CD4-positive, CD25-positive, alpha-beta regulatory T cell (primary cell): ENCODE results near the gene GHR. TPM values are rescaled to one million over a fixed set of nuclear protein-coding genes. Genes with fewer than 3 reads are reported as not detected.
"Not testable (repeated sequence)": the region's sequence is repeated elsewhere in the genome, so short reads cannot be mapped to it uniquely, and the experiment has no call there.

Source experiments
- ATAC-seq, 2 donors: fragments of 150-1000 bp; cut with Tn5 transposase; one replicate each; pipeline ENCODE4 v1.10.0; 2021; ENCODE audit warnings: low read depth in 2 of 2, moderate number of reproducible peaks in 2 of 2, moderate library complexity in 1 of 2
- DNase-seq, 3 donors: peaks; one replicate each; pipeline versions ENCODE4 v3.0.0 to v3.0.0-alpha.2; 2012 to 2022; ENCODE audit warnings: mixed read lengths in 1 of 3
- H3K27ac ChIP-seq: one replicate; pipeline ENCODE4 v1.7.0; 2013; ENCODE audit warnings: mild to moderate bottlenecking, low read length; ENCODE audit not compliant: insufficient read depth, poor library complexity, severe bottlenecking
- H3K27me3 ChIP-seq: one replicate; pipeline ENCODE4 v1.7.0; 2013; ENCODE audit warnings: low read length; ENCODE audit not compliant: control insufficient read depth, insufficient read depth
- H3K36me3 ChIP-seq: one replicate; pipeline ENCODE4 v1.7.0; 2013; ENCODE audit warnings: mild to moderate bottlenecking, low read length, moderate library complexity; ENCODE audit not compliant: control insufficient read depth, insufficient read depth
- H3K4me1 ChIP-seq: 2 replicates; pipeline ENCODE4 v1.7.0; 2013; ENCODE audit warnings: mild to moderate bottlenecking, low read length; ENCODE audit not compliant: insufficient read depth, control insufficient read depth, poor library complexity, severe bottlenecking
- H3K4me3 ChIP-seq: one replicate; pipeline ENCODE4 v1.7.0; 2013; ENCODE audit warnings: low read depth, mild to moderate bottlenecking, low read length, moderate library complexity
- H3K9me3 ChIP-seq, 2 experiments: 1 replicate in 1 of 2; 2 replicates in 1 of 2; pipeline ENCODE4 v1.7.0; 2013; ENCODE audit warnings: low read length in 2 of 2, mild to moderate bottlenecking in 1 of 2, moderate library complexity in 1 of 2; ENCODE audit not compliant: control insufficient read depth in 2 of 2
- H3K27ac Mint-ChIP-seq, 3 donors: one replicate each; pipeline ENCODE4 v1.8.0; 2020 to 2022; ENCODE audit warnings: mild to moderate bottlenecking in 3 of 3, mixed read lengths in 3 of 3, moderate library complexity in 2 of 3
- H3K27me3 Mint-ChIP-seq: one replicate; pipeline ENCODE4 v1.8.0; 2022; ENCODE audit warnings: mild to moderate bottlenecking, mixed read lengths
- H3K36me3 Mint-ChIP-seq: one replicate; pipeline ENCODE4 v1.8.0; 2020; ENCODE audit warnings: mixed read lengths
- H3K4me1 Mint-ChIP-seq, 4 donors: one replicate each; pipeline ENCODE4 v1.8.0; 2020 to 2022; ENCODE audit warnings: mixed read lengths in 4 of 4, mild to moderate bottlenecking in 1 of 4
- H3K4me3 Mint-ChIP-seq, 4 donors: one replicate each; pipeline ENCODE4 v1.8.0; 2020 to 2022; ENCODE audit warnings: mild to moderate bottlenecking in 4 of 4, mixed read lengths in 4 of 4, moderate library complexity in 3 of 4
- H3K9me3 Mint-ChIP-seq, 7 donors: one replicate each; pipeline ENCODE4 v1.8.0; 2020 to 2022; ENCODE audit warnings: mixed read lengths in 7 of 7, mild to moderate bottlenecking in 3 of 7, moderate library complexity in 2 of 7
- polyA plus RNA-seq, 4 donors: library from polyadenylated mRNA; unstranded; fragments of 300-500 nt; fragmentation: Illumina TruSeq; gene quantifications; one replicate each; pipeline ENCODE4 v1.2.3, GENCODE V29; 2021
- total RNA-seq: library from RNA; stranded (reverse); gene quantifications from one replicate; pipeline ENCODE4 v1.2.3, GENCODE V29; 2022

GHR gene
- total and polyA plus RNA-seq, 5 donors from 2014 or later, result not detected

DNA sequence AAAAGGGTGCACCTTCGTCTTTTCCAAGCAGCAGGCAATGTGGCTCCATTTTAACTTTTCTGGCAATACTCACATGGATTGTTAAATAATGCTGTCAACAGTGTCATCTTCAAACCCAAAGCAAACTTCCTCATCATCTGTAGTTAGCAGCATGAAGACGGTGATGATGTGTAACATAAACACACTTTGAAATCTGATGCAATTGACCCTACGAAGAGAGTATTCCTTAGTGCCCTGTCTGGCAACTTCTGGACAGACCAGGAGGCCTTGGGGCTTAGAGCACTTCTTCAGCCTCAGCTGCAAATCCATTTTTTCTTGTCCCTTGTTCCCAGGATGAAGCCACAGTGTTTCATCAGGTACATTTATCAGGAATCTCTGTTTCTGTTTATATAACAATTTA, 149.1 kb downstream of the GHR start:
- H3K9me3 ChIP-seq, result no peaks in the 10 kb centered on the region
- no peaks in the 10 kb centered on the region for H3K4me1 Mint-ChIP-seq
- H3K27ac ChIP-seq, result no peak overlapping the region
- no peaks in the 10 kb centered on the region for H3K36me3 Mint-ChIP-seq
- H3K36me3 ChIP-seq, result no peaks in the 10 kb centered on the region
- peaks cover 4% of the 10 kb centered on the region for H3K27me3 ChIP-seq
- H3K27me3 Mint-ChIP-seq, result peaks cover 4% of the 10 kb centered on the region
- H3K4me3 ChIP-seq, result no peak overlapping the region
- DNase-seq (no peak), ATAC-seq (no peak)
- H3K4me3 Mint-ChIP-seq, result no peak overlapping the region
- no peaks in the 10 kb centered on the region for H3K4me1 ChIP-seq
- no peaks in the 10 kb centered on the region for H3K9me3 Mint-ChIP-seq
- H3K27ac Mint-ChIP-seq, result no peak overlapping the region

DNA sequence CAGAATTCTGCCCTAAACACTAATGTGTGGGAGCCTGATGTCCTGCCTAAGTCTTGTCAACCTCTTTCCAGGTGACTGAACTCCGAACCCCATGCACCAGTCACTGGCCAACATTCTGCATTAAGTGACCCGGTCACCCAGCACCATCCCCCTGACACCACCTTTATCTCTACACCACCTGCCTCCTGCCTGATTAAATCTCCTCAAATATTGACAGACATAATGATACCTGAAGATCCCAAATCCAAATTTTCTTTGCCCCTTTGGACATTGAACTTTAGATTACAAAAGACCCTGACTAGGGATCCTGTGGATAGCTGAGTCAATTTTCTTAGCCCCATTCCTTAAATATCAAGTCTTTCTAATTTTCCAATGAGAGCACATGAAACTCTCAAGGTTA, 150.1 kb downstream of the GHR start:
- Mint-ChIP-seq H3K27ac (peak overlapping the region in 1 of 3 donors; percentile 38), H3K27me3 (peaks cover 3% of the 10 kb centered on the region), H3K4me1 (no peaks in the 10 kb centered on the region), H3K36me3 (no peaks in the 10 kb centered on the region), H3K4me3 (no peak overlapping the region), H3K9me3 (no peaks in the 10 kb centered on the region)
- H3K27ac ChIP-seq, result no peak overlapping the region
- H3K36me3 ChIP-seq, result no peaks in the 10 kb centered on the region
- DNase-seq, result no peak
- no peak overlapping the region for H3K4me3 ChIP-seq
- H3K27me3 ChIP-seq, result peaks cover 4% of the 10 kb centered on the region
- no peaks in the 10 kb centered on the region for H3K4me1 ChIP-seq
- ATAC-seq, result no peak
- H3K9me3 ChIP-seq, result no peaks in the 10 kb centered on the region

DNA sequence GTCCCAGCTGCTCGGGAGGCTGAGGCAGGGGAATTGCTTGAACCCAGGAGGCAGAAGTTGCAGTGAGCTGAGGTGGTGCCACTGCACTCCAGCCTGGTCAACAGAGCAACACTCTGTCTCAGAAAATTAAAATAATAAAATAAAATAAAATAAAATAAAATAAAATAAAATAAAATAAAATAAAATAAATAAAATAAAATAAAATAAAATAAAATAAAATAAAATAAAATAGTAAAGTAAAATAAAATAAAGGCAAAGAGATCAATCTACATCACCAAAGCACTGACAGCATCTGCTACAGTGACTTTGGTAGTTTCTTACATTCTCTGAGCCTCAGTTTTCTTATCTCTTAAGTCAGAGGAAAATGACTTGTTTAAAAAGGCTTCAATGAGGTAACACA, 152.7 kb downstream of the GHR start:
- H3K27me3 ChIP-seq, H3K27me3 Mint-ChIP-seq, H3K36me3 ChIP-seq, H3K9me3 Mint-ChIP-seq, DNase-seq, H3K36me3 Mint-ChIP-seq, ATAC-seq, H3K27ac Mint-ChIP-seq, H3K27ac ChIP-seq, H3K4me3 ChIP-seq, H3K9me3 ChIP-seq, H3K4me1 Mint-ChIP-seq, H3K4me1 ChIP-seq, H3K4me3 Mint-ChIP-seq: not testable (repeated sequence)

DNA sequence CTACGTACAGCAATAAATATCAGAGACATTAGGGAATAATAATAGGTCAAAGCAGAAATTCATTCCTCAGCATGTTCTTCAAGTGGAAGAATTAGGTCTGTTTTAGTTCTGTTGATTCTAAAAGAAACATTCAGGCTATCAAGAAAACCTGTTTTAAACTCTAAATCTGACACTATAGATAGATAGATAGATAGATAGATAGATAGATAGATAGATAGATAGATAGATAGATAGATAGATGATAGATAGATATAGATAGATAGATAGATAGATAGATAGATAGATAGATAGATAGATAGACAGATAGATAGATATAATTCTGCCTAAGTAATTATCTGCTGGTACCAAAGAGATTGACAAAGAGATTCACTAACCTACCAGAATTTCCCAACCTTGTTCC, 155.7 kb downstream of the GHR start:
- not testable (repeated sequence) for H3K4me3 ChIP-seq, H3K27ac ChIP-seq, ATAC-seq, DNase-seq, H3K36me3 Mint-ChIP-seq, H3K27ac Mint-ChIP-seq, H3K4me1 ChIP-seq, H3K4me1 Mint-ChIP-seq, H3K9me3 Mint-ChIP-seq, H3K4me3 Mint-ChIP-seq, H3K36me3 ChIP-seq, H3K27me3 ChIP-seq, H3K27me3 Mint-ChIP-seq, H3K9me3 ChIP-seq

DNA sequence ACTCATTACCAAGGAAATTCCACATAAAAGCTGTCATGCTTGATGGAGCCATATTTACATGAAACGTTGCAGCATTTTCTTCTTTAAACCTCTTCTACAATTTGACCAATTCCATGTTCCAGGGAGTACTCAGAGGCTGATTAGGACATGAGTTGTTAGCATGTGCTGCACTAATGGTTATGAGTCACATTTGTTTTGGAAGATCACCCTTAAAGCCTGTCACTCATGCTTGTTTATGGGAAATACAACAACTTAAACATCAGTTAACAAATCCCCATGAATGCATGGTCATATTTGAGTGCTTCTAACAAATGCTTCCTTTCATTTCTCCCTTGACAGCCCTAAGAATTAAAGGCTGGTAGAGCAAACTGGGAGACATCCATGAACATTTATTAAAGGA, 156.1 kb downstream of the GHR start:
- Mint-ChIP-seq H3K4me3 (no peak overlapping the region), H3K9me3 (no peaks in the 10 kb centered on the region), H3K27ac (no peak overlapping the region), H3K27me3 (no peaks in the 10 kb centered on the region), H3K4me1 (peaks cover 0 to 8% (median 1%) of the 10 kb centered on the region in 4 donors), H3K36me3 (no peaks in the 10 kb centered on the region)
- ATAC-seq (no peak), DNase-seq (no peak)
- Histone ChIP-seq H3K27ac (no peak overlapping the region), H3K9me3 (no peaks in the 10 kb centered on the region), H3K36me3 (no peaks in the 10 kb centered on the region), H3K4me1 (no peaks in the 10 kb centered on the region), H3K4me3 (no peak overlapping the region), H3K27me3 (no peaks in the 10 kb centered on the region)

DNA sequence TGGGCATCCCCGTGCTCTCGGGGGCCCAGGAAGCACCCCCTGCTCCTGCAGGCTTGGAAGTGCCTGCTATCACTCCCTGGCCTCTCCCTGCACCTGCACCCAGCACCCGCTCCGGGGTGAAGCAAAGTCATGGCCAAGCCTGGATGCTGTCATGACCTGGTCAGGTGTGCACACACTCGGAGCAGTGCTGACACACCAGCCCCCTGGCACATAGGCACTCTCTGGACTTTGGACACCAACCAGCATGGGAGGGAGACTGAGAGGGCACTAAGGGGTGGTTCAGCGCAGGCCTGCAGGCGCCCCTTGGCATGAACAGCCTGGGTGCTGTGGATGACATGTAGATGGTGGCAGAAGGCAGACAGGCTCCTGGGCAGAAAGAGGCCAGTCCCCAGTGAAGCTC, 158.6 kb downstream of the GHR start:
- Mint-ChIP-seq H3K9me3 (peaks cover 0 to 2% (median 0%) of the 10 kb centered on the region in 7 donors), H3K27ac (no peak overlapping the region), H3K27me3 (no peaks in the 10 kb centered on the region), H3K36me3 (no peaks in the 10 kb centered on the region), H3K4me1 (peaks cover 0 to 8% (median 1%) of the 10 kb centered on the region in 4 donors), H3K4me3 (no peak overlapping the region)
- ATAC-seq, result no peak
- Histone ChIP-seq H3K27ac (no peak overlapping the region), H3K9me3 (no peaks in the 10 kb centered on the region), H3K36me3 (no peaks in the 10 kb centered on the region), H3K4me1 (no peaks in the 10 kb centered on the region), H3K4me3 (no peak overlapping the region), H3K27me3 (peaks cover 3% of the 10 kb centered on the region)
- no peak for DNase-seq

DNA sequence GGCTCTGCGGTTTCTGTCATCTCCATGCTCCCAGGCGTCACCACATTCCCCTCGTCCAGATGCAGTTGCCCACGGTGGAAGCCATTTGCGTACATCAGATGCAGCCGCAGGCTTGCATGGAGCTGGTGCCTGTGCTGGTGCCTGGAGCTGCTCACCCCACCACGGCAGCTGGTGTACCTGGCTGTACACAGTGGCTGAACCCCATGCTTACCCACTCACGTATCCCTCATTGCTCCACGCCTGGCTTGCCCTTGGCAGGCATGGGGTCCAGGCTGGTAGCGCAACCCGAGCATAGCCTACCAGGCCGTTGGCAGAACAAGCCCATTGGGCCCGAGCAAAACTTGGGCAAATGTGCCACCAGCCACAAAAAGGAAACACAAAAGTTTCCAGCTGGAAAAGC, 159.5 kb downstream of the GHR start:
- Mint-ChIP-seq H3K9me3 (peaks cover 0 to 2% (median 0%) of the 10 kb centered on the region in 7 donors), H3K36me3 (no peaks in the 10 kb centered on the region), H3K27me3 (peaks cover 5% of the 10 kb centered on the region), H3K4me1 (peaks cover 0 to 8% (median 1%) of the 10 kb centered on the region in 4 donors), H3K27ac (no peak overlapping the region), H3K4me3 (no peak overlapping the region)
- Histone ChIP-seq H3K27me3 (peaks cover 5% of the 10 kb centered on the region), H3K27ac (no peak overlapping the region), H3K4me1 (no peaks in the 10 kb centered on the region), H3K36me3 (no peaks in the 10 kb centered on the region), H3K4me3 (no peak overlapping the region), H3K9me3 (no peaks in the 10 kb centered on the region)
- no peak for ATAC-seq
- no peak for DNase-seq

DNA sequence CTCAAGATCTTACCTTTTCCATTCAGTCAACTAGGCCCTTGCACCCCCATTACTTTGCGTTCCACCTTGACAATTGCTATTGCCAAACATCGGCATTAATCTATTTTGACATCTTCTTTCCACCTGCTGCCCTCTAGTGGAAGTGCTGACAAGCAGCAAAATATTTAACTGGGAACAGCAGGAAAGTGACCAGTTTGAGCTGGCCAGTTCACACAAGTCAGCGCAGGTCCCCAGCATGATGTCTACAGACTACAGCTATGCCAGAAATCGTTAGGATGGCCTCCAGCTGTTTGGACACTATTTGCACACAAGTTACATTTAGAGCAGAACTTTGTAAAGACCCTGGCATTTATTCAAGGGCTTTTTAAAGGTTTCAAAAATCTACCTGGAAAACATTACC, 160.1 kb downstream of the GHR start:
- peak in 2 of 3 donors; percentile 19 to 45 for DNase-seq
- Mint-ChIP-seq H3K27me3 (peaks cover 5% of the 10 kb centered on the region), H3K4me3 (no peak overlapping the region)

More for the DNA sequence above, 160.1 kb downstream of the GHR start:
- peaks cover 5% of the 10 kb centered on the region for H3K27me3 ChIP-seq
- no peak for ATAC-seq
- Mint-ChIP-seq H3K9me3 (peaks cover 0 to 2% (median 0%) of the 10 kb centered on the region in 7 donors), H3K4me1 (peaks cover 0 to 8% (median 1%) of the 10 kb centered on the region in 4 donors), H3K36me3 (no peaks in the 10 kb centered on the region), H3K27ac (no peak overlapping the region)
- no peak overlapping the region for H3K4me3 ChIP-seq
- H3K4me1 ChIP-seq, result no peaks in the 10 kb centered on the region
- H3K9me3 ChIP-seq, result no peaks in the 10 kb centered on the region
- H3K36me3 ChIP-seq, result no peaks in the 10 kb centered on the region
- H3K27ac ChIP-seq, result no peak overlapping the region
